Kidney glomerular epithelial cell (primary cell): Measurements from ENCODE around the gene PIP5K1B.

Experiments
- DNase-seq: peaks from one replicate; lab custom pipeline; 2025; lab: John Stamatoyannopoulos, UW

Gene PIP5K1B

DNA sequence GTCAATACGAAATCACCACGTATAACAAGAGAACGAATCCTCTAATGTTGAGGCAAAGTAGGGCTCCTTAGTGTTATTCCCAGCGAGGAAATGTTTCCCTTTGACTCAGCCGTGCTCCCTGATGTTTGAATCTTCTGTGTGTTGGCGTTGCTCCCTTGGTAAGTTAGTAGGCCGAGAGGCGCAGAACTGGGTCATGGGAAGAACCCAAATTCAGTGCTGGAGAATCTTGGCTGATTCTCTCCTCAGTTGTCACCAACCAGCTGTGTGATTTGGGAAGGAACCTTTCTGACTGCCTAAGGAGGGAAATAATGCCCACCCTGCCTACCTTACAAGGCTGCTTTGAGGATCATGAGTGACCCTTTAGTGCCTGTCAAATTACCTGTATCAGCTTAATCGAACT lies 286.4 kb downstream of the PIP5K1B start:
- no peak for DNase-seq

DNA sequence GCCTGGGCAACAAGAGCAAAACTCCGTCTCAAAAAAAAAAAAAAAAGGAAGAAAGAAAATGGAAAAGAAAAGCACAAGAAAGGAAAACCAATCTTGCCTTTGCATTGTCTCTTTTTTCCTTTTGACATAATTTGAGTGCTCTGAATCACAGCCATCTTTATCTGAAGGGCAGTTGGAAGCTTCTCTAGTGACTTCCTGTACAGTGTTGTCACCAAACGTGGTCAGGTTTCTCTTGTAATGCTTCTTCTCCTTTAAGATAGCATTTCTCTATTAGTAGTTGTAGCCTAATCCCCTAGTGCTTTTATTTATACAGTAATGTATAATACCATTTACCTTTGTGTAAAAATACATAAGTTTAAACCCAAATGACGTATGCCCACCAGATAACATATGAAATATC lies 290.7 kb downstream of the PIP5K1B start:
- DNase-seq = no peak

DNA sequence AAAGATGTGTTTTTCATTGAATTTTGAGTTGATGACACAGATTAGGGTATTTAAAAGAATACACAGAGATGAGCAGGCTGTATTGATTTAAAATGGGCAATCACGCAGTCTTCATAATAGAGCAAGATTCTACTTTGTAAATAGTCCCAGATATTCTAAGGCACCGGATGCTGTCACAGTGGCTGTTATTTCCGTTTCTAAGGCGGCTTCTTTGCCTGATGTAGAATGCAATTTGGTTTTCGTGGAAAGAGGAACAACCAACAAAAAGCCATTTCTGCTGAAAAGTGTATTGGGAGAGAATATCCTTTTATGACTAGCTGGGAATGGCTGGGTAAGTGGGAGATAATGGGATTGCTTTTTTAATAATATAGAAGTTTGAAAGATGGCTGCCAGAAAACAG lies 291.4 kb downstream of the PIP5K1B start:
- no peak for DNase-seq

DNA sequence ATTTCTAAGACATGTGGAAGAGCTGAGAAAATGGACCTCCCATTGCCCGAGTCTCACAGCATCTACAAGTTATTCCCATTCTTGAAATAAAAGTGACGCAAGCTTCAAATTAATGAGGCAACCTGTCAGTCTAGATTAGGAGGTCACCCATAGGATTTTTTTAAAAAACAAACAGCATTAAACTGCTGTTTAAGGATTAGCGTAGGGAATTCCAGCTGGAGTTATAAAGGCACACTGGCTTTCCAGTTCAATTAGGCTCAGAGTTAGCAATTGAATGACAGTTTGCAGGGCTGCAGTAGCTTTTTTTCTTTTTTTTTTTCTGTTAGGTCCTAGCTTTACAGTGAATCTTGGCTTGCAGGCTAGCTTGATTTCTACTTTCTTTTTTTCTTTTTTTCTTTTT lies 292.6 kb downstream of the PIP5K1B start:
- no peak for DNase-seq

DNA sequence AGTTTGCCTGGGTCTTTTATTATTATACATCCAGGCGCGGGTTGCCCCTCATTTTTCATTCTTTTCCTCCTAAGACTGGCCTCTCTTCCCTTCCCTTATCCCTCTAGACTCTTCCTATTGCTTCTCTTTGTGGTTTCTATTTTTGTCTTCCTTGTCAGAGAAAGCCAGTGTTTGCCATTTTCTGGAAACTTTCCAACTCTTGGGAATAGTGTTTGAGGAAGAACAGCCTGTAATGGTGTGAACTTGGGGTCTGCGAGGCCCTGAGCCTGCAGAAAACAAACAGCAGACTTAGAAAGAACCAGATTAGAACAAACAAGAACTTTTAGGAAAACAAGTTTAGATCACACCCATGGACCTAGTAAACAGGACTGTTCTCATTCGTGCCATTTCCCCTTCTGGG lies 293.3 kb downstream of the PIP5K1B start:
- DNase-seq = no peak

DNA sequence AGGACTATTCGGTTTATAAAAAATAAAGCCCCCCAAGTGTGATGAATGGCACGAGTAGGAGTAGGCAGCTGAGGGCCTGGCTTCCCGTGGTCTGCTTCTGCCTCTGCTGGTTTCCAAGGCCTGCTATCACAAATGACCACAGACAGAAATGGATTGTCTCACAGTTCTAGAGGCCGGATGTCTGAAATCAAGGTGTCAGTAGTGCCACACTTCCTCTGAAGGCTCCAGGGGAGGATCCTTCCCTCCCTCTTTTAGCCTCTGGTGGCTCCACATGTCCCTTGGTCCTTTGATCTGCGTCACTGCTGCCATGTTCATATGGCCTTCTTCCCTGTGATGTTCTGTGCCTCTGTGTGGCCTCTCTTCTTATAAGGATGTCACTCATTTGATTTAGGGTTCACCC lies 293.8 kb downstream of the PIP5K1B start:
- no peak for DNase-seq

DNA sequence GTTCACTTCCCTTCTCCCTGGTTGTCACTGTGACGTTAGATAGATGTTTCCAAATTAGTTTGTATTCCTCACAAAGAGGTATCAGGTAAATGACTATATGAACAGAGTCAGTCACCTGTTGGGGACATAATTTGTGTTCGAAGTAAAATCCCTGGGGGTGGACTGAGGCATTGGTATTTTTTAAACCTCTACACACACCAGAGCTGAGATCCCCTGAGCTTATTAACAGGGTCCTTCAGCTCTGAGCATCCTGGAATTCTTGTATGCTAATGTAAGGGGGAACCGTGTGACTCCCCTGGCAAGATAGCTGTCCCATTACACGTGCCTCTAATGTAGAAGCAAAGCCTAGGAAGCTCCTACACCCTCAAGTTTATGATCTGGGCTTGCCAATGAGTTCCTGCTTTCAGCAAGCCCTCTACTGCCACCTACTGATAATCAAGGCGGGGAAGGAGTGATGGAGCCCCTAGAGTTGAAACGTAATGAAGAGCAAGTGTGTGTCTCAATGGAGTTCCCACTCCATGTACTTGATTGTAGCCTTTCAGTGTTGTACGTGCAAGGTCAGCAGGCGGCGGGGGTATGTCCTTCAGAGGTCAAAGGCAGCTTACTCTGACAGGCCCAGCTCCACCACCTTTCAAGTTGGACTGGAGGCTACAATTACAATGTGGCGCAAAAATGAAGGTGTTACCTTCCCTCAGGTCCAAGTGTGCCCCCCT lies 294.5 kb downstream of the PIP5K1B start:
- peak; percentile 78 for DNase-seq

DNA sequence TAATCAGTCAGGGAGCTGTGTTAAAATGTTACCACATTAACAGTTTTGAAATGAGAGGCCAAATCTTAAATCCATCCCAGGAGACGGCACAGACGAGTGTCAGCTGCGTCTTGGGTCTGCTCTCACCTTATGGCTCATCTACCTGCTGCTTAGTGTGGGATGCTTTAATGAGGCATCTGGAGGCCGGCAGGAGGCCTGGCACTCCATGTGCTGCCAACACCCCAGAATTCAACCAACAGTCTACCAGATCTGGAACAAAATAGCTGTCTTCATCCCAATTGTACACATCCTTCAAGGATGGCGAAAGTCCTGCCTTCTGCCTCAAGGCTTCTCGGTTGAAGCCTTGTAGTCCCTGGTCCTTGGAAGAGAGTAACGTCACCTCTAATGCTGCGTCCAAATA lies 296.9 kb downstream of the PIP5K1B start:
- no peak for DNase-seq

DNA sequence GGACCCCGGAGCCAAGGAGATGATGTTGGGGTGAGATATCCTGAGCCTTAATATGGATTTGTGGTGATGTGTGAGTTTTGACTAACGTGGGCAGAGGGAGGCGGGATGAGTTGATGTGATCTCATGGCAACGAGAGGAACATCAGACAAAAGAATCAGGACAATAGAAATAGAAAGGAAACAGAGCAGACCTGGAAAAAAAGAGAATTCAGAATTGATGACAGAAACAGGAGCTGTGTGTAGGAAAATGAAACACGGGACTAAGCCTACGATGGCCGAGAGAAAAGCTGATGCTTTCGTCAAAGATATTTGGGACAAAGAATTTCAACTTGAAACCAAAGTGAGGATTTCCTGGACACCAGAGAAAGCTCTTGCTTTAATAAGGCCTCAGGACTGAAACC lies 298.0 kb downstream of the PIP5K1B start:
- no peak for DNase-seq

DNA sequence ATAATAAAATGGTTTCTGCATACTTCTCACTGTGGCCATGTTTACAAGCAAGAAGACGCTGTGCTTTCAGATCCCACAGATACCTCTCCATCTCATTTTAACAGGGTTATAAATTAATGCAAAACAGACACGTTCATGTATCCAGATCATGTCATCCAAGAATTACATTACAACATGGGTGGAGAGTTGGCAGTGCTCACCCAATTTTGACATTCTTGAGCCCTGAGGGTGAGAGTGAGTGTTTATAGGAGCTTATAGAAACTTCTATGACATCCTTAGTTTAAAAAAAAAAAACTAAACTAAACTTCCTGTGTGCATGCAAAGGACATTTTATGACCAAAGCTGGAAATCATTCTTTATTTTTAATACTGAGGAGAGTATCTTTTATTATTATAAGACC lies 299.8 kb downstream of the PIP5K1B start:
- no peak for DNase-seq

DNA sequence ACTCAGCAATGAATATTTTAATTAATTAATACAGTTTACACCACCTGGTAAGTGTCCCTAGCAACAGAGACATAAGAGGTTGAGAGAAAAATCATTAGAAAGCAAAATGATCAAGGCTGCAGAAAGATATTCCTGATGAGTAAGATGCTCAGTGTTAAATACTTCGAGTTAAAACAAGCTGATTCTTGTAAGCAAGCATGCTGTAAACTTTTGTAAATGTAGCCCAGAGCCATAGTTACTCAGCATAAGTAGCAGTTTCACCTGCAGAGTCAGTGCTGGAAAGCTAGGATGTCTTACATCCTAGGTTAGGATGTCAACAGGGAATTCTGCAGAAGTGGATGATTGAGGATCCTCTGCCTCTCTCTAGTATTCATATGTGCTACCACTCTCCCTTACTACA lies 304.7 kb downstream of the PIP5K1B start:
- DNase-seq = no peak

DNA sequence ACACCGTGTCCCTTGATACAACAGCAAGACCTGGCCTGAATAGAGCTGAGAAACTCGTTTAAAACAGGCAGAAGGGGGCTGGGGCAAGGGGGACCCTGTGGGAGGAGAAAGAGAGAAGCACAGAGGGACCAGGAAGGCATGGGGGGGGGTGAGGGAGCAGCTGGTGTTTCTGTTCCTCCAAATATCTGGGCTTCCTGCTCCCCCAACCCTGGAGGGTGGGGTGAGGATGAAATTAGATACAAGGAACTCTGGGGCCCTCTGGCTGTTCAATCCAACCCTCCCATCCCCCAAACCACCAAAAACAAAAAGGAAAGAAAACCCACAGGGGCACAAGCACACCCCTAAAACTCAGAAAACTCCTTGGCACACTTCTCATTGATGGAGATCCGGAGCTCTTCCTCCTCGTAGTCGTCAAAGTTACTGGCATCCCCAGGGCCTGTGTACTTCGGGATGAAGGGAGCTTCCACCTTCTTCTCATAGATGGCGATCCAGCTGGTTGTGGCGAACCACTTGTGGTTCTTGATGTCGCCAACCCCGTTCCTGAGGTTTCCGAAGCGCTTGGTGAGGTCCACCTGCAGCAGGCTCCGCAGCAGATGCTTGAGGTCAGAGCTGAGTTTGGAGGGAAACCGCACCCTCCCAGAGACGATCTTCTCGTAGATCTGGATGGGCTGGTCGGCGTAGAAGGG lies 307.8 kb downstream of the PIP5K1B start:
- no peak for DNase-seq

DNA sequence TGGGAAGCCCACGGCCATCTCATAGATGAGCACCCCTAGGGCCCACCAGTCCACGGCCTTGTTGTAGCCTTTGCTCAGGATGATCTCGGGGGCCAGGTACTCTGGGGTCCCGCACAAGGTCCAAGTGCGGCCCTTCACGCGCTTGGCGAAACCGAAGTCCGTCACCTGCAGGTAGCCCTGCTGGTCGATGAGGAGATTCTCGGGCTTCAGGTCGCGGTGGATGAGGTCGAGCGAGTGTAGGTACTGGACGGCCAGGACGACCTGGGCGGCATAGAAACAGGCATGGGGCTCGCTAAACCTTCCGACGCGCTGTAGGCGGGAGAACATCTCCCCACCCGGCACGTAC lies 308.3 kb downstream of the PIP5K1B start:
- no peak for DNase-seq

DNA sequence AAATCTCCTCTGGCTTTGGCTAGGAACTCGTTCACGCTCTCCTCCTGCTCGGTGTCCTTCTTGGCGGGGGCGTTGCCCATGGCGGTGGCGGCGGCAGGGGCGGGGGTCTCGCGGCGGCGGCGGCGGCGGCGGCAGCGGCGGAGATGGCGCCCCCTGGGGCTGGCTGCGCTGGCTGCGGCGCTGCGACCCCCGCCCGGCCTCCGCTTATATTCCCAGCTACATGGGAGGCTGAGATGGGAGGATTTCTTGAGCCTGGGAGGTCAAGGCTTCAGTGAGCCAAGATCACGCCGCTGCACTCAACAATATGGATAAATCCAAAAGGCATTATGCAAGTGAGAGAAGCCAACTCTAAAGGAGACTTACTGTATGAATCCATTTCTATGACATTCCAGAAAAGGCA lies 309.0 kb downstream of the PIP5K1B start, which contains the start of gene PRKACG:
PRKACG (minus strand) TSS at position 101 of the 400 bp plus-strand sequence; CDS start at position 80, 21 bp downstream.
- DNase-seq = no peak

DNA sequence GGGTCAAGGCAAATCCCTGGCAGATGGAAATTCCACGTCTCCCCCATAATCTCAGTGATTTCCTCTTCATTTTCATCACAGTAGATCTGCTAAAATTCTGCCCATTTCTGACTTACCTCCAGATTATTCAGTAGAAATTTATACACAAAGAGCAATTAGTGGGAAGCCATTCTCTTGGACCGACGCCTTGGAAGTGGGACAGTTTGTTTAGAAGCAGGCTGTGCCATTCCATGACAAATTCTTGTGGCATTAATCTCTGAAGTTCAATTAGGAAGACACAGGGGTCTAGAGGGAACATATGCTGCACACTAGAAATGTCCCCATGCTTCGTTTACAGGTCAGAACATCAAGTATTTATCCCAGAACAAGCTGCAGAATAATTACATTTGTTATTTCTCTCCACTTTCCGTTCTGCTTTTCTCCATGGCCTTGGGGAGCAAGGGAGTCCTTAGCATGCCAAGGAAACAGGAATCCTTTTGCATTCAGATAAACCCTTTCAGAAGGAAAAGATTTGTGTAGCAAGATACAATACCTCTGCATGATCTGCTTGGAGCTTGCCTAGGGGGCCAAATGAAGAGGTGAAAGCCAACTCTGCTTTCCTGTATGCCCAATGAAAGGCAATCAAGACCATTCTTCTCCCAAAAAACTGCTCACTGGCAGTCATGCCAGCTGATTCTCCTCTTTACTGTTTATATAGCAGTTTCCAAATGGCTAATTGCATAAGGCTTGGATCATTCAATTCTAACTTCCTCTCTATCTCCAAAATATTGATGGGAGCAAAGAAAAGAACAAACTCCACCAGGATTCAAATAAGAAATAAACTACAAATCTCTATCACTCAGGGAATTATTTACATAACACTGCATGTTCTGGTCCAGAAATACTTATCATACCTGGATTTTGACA lies 311.4 kb downstream of the PIP5K1B start:
- no peak for DNase-seq

DNA sequence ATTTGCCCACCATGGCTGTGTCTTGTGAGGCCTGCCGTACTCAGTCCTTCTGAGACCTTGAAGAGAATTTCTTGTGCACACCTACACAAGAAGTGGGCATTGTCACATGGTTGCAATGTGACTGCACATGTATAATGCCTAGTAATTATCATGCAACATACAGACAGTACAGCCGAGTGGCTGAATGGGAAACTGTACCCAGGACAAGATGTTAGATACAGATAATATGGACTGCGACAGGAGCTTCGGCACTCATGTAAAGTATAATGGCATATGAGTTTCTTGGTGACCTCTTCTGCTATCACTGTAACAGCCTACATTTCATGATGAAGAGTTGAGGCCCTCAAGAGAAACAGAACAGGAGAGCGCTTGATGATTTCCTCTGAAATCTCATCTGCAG lies 313.7 kb downstream of the PIP5K1B start:
- no peak for DNase-seq

DNA sequence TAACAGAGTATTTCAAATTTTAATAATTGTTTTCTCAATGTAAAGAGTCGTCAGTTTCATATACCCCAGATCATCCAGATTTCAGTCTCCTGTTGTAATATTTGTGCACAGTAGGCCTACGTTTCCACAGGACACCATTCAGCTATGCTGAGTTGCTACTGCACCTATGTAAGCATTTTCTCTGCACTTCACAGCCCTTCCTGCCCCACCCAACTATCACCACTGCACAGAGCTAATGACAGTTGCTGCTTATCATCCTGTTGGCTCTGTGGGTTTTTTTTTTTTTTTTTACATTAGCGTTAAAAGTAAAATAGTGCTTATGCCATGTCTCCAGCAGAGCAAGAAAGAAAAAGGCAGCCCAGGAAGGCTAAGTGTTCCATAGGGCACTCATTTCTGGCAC lies 314.8 kb downstream of the PIP5K1B start:
- no peak for DNase-seq

DNA sequence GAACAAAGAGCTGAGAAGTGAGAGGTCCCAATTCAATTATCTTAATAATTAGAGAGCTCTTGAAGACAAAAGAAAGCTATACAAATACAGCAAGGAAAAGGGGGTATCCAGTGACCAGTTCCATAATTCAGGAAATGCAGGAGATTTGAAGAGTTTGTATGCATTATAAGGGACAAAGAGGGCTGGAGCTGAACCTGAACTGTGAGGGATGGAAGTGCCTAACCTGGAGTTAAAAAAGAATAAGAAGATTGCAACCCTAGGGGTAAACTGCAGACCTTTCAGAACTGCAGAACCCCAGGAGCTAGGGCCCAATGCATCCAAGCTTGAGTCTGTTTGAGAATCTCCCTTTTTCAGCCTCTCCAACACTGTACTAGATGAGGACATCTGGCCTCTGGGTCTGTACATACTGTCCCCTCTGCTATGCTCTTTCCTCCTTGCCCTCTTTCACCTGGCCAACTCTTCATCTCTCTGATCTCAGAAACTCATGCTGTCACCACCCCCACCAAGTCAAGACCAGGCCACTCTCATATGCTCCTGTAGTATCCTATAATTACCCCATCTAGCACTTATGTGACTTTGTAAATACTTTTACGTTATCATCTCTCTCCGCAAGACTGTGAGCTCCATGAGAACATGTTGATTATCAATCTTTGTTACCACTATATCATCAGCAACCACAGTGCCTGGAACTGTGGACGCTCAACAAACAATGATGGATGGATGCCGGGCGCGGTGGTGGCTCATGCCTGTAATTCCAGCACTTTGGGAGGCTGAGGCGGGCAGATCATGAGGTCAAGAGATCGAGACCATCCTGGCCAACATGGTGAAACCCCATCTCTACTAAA lies 315.5 kb downstream of the PIP5K1B start:
- DNase-seq = no peak

DNA sequence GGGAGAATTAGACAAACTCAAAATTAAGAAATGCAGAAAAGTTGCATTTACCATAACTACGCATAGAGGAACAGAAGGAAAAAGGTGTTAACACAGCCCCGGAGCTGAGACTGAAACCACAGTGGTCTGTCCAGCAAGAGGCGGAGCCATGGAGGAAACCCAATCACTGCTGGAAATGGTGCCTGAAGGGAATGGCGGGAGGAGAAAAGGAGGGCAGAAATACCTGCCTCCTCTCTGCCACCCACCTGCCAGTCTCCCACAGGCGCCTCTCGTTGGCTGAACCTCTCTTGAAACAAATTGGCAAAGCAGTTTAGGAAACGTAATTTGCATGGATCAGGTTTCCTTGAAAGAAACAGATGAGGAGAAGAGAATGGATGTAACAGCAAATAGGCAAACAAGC lies 318.6 kb downstream of the PIP5K1B start:
- no peak for DNase-seq

DNA sequence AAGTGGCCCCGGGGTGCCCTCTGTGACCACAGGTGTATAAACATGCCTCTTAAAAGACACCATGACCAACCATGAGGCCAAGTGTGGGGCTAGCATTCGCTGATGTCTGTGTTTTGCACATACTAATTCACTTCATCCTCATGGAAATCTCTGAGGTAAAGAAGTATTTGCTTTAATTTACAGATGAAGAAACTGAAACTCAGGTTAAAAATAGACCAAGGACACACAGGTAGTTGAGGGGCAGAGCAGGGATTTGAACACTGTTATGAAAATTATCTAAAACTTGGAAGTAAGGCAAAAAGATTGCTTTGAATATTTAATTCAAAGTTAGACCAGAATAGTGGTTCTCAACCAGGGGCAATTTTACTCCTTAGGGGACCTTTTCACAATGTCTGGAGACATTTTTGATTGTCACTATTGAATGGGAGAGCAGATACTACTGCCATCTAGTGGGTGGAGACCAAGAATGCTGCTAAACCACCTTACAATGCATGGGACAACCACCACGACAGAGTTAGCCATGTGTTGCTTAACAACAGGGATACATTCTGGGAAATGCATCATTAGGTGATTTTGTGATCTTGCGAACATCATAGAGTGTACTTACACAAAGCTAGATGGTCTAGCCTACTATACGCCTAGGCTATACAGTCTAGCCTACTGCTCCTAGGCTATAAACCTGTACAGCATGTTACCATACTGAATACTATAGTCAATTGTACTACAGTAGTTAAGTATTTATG lies 322.5 kb downstream of the PIP5K1B start:
- DNase-seq = peak; percentile 59

DNA sequence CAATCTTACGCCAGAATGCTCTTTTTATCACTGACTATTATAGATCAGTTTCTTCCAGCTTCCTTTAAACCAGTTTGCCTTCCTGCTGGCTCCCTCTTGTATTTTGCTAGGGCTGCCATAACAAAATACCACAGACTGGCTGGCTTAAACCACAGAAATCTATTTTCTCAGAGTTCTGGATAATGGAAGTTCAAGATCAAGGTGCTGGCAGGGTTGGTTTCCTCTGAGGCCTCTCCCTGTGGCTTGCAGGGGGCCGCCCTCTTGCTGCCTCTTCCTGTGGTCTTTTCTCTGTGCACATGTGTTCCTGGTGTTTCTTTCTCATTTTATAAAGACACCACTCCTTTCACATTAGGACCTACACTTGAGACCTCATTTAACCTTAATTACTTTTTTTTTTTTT lies 323.7 kb downstream of the PIP5K1B start:
- DNase-seq = no peak
